A673 (cell line): ENCODE data around the gene ENTPD3.

ENCODE experiments used
- EZH2 ChIP-seq: fragments of 200-600 bp; sonication (generic); IDR thresholded peaks from 2 replicates; pipeline ENCODE4 v1.6.1; 2017; ENCODE audit warnings: borderline replicate concordance, low read depth, mild to moderate bottlenecking, mixed read lengths, antibody characterized with exemption, low read length; ENCODE audit not compliant: poor library complexity, severe bottlenecking
- TF ChIP-seq, protein P1 (sequence below): fragments of 300-800, 200-600 bp; sonication (generic); conservative IDR thresholded peaks from 2 replicates; pipeline ENCODE4 v1.5.1; 2017; ENCODE audit warnings: low read depth, mild to moderate bottlenecking, antibody characterized with exemption, low read length, moderate library complexity, mixed read lengths

DNA sequence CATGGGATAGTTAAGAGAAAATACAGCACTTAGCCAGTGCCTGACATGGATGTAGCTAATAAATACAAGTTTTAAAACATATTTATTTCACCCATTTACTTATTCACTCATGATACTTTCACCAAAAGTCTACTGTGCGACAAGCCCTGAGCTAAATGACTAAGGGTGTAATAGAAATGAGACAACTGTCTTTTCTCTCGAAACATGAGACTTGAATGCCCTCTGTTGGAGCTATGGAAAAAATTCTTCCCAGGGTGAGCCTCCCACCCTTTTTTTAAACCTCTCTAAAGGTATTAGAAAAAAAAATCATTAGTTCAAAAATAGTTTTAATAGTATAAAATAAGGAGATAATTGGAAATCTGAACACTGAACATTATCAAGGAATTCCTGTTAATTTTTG is 45.8 kb downstream of the ENTPD3 start:
- TF ChIP-seq, protein P1, sequence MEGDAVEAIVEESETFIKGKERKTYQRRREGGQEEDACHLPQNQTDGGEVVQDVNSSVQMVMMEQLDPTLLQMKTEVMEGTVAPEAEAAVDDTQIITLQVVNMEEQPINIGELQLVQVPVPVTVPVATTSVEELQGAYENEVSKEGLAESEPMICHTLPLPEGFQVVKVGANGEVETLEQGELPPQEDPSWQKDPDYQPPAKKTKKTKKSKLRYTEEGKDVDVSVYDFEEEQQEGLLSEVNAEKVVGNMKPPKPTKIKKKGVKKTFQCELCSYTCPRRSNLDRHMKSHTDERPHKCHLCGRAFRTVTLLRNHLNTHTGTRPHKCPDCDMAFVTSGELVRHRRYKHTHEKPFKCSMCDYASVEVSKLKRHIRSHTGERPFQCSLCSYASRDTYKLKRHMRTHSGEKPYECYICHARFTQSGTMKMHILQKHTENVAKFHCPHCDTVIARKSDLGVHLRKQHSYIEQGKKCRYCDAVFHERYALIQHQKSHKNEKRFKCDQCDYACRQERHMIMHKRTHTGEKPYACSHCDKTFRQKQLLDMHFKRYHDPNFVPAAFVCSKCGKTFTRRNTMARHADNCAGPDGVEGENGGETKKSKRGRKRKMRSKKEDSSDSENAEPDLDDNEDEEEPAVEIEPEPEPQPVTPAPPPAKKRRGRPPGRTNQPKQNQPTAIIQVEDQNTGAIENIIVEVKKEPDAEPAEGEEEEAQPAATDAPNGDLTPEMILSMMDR, result no peak; the same call in 1 of the 2 replicates
- no peak for TF ChIP-seq EZH2
